ENCODE measurements around the gene PAXIP1.

Gene PAXIP1

GRCh38 chr7:154996101-154996500, 6.8 kb downstream of the PAXIP1 start:
- no peak for DNase-seq

GRCh38 chr7:154994996-154995395, 7.9 kb downstream of the PAXIP1 start:
- no peak for DNase-seq

GRCh38 chr7:154990964-154991540, 11.9 kb downstream of the PAXIP1 start:
- no peak for DNase-seq

GRCh38 chr7:154987571-154987970, 15.4 kb downstream of the PAXIP1 start:
- no peak for DNase-seq

- DNase-seq: peak; percentile 12 to 53
Observed at GRCh38 chr7:154986200-154986945, 16.6 kb downstream of the PAXIP1 start.

- DNase-seq: no peak
Observed at GRCh38 chr7:154985230-154985629, 17.7 kb downstream of the PAXIP1 start.

- DNase-seq: no peak
Observed at GRCh38 chr7:154984601-154985188, 18.2 kb downstream of the PAXIP1 start.

GRCh38 chr7:154978017-154978416, 24.9 kb downstream of the PAXIP1 start:
- DNase-seq: no peak

- DNase-seq: no peak
Observed at GRCh38 chr7:154977250-154977649, 25.7 kb downstream of the PAXIP1 start.

- no peak for DNase-seq
Observed at GRCh38 chr7:154976844-154977243, 26.1 kb downstream of the PAXIP1 start.

- no peak for DNase-seq
Observed at GRCh38 chr7:154975984-154976383, 26.9 kb downstream of the PAXIP1 start.

- DNase-seq: no peak
Observed at GRCh38 chr7:154973381-154973780, 29.5 kb downstream of the PAXIP1 start.

- no peak for DNase-seq
Observed at GRCh38 chr7:154968336-154969001, 34.5 kb downstream of the PAXIP1 start.

GRCh38 chr7:154967401-154967955, 35.4 kb downstream of the PAXIP1 start:
- no peak for DNase-seq

- no peak for DNase-seq
Observed at GRCh38 chr7:154965014-154965413, 37.9 kb downstream of the PAXIP1 start.

GRCh38 chr7:154960063-154960790, 42.7 kb downstream of the PAXIP1 start:
- no peak for DNase-seq

GRCh38 chr7:154956427-154956826, 46.5 kb downstream of the PAXIP1 start:
- no peak for DNase-seq

- DNase-seq: peak; percentile 11 to 76
Observed at GRCh38 chr7:154953006-154953684, 49.8 kb downstream of the PAXIP1 start.

GRCh38 chr7:154950960-154951359, 52.0 kb downstream of the PAXIP1 start:
- no peak for DNase-seq

- no peak for DNase-seq
Observed at GRCh38 chr7:154947604-154948003, 55.3 kb downstream of the PAXIP1 start.

GRCh38 chr7:154946166-154946565, 56.8 kb downstream of the PAXIP1 start:
- no peak for DNase-seq

GRCh38 chr7:154943906-154944305, 59.0 kb downstream of the PAXIP1 start:
- no peak for DNase-seq
